ENCODE measurements around the gene NATD1.

The NATD1 gene

GRCh38 chr17:21191698-21192097, 61.5 kb downstream of the NATD1 start:
- no peaks in the 10 kb centered on the region for H3K36me3 ChIP-seq (ENCODE audit: control insufficient read depth, insufficient read depth, low read length)
- no peaks in the 10 kb centered on the region for H3K27me3 ChIP-seq (ENCODE audit: control insufficient read depth, insufficient read depth, low read length)
- no peak overlapping the region for H3K27ac ChIP-seq (ENCODE audit: low read length)
- no peaks in the 10 kb centered on the region for H3K9me3 ChIP-seq (ENCODE audit: control insufficient read depth, insufficient read depth, low read length)
- no peak for DNase-seq (ENCODE audit: low read depth, low spot score)
- H3K4me1 ChIP-seq (ENCODE audit: control insufficient read depth, insufficient read depth, low read length) = no peaks in the 10 kb centered on the region; the same call in 1 of the 2 replicates
- no peak overlapping the region for H3K4me3 ChIP-seq (ENCODE audit: low read length)
- WGBS (ENCODE audit: insufficient coverage, insufficient read length) = no CpG with 5 or more reads among the region's 2 CpGs

GRCh38 chr17:21190078-21190477, 63.1 kb downstream of the NATD1 start:
- no peaks in the 10 kb centered on the region; the same call in 1 of the 2 replicates for H3K4me1 ChIP-seq (ENCODE audit: control insufficient read depth, insufficient read depth, low read length)
- no peaks in the 10 kb centered on the region for H3K27me3 ChIP-seq (ENCODE audit: control insufficient read depth, insufficient read depth, low read length)
- WGBS (ENCODE audit: insufficient coverage, insufficient read length) = no CpG with 5 or more reads among the region's 6 CpGs
- H3K9me3 ChIP-seq (ENCODE audit: control insufficient read depth, insufficient read depth, low read length) = no peaks in the 10 kb centered on the region
- no peak for DNase-seq (ENCODE audit: low read depth, low spot score)
- no peak overlapping the region for H3K27ac ChIP-seq (ENCODE audit: low read length)
- no peak overlapping the region for H3K4me3 ChIP-seq (ENCODE audit: low read length)
- no peaks in the 10 kb centered on the region for H3K36me3 ChIP-seq (ENCODE audit: control insufficient read depth, insufficient read depth, low read length)

GRCh38 chr17:21189361-21189760, 63.8 kb downstream of the NATD1 start:
- no peak overlapping the region for H3K4me3 ChIP-seq (ENCODE audit: low read length)
- H3K36me3 ChIP-seq (ENCODE audit: control insufficient read depth, insufficient read depth, low read length) = no peaks in the 10 kb centered on the region
- no peaks in the 10 kb centered on the region for H3K9me3 ChIP-seq (ENCODE audit: control insufficient read depth, insufficient read depth, low read length)
- no peak overlapping the region for H3K27ac ChIP-seq (ENCODE audit: low read length)
- WGBS (ENCODE audit: insufficient coverage, insufficient read length) = no CpG with 5 or more reads among the region's 4 CpGs
- H3K27me3 ChIP-seq (ENCODE audit: control insufficient read depth, insufficient read depth, low read length) = no peaks in the 10 kb centered on the region
- DNase-seq (ENCODE audit: low read depth, low spot score) = no peak
- H3K4me1 ChIP-seq (ENCODE audit: control insufficient read depth, insufficient read depth, low read length) = no peaks in the 10 kb centered on the region; the same call in 1 of the 2 replicates
